H1 (cell line): ENCODE measurements around the gene ZAR1. TPM values are rescaled to one million over a fixed set of nuclear protein-coding genes. Genes with fewer than 3 reads are reported as not detected.

Experiments
- CTCF ChIA-PET: fragments of 300-600 bp; sonication (Branson Sonifier 250); formaldehyde crosslinking; loops from one replicate; lab custom pipeline; 2021; ENCODE audit not compliant: partially characterized antibody; lab: Charles Lee
- POLR2A ChIA-PET: fragments of 300-600 bp; sonication (Branson Sonifier 250); formaldehyde crosslinking; loops from one replicate; lab custom pipeline; 2021; ENCODE audit warnings: inconsistent platforms; ENCODE audit not compliant: partially characterized antibody; lab: Charles Lee
- DNase-seq, 2 experiments: peaks; one replicate each; pipeline versions ENCODE4 v3.0.0 to v3.0.0-alpha.2; 2010 to 2022; ENCODE audit warnings: low spot score in 2 of 2, low read depth in 1 of 2, mixed read lengths in 1 of 2
- FAIRE-seq: peaks from 2 replicates; lab custom pipeline; 2011; peaks lifted over from hg19 to GRCh38; lab: Jason Lieb, UNC
- H2AFZ ChIP-seq: 2 replicates; pipeline ENCODE4 v1.8.1; 2012; ENCODE audit warnings: low read length, inconsistent platforms
- H2AK5ac ChIP-seq: 2 replicates; pipeline ENCODE4 v1.6.1; 2013; ENCODE audit warnings: low read depth, low read length
- H2BK120ac ChIP-seq: replicated peaks from 2 replicates; pipeline ENCODE3; 2013; ENCODE audit warnings: low read depth, low read length, inconsistent platforms
- H2BK12ac ChIP-seq: 2 replicates; pipeline ENCODE4 v1.6.1; 2013; ENCODE audit warnings: low read depth, low read length
- H2BK15ac ChIP-seq: 2 replicates; pipeline ENCODE4 v1.6.1; 2013; ENCODE audit warnings: low read length
- H2BK20ac ChIP-seq: 2 replicates; pipeline ENCODE4 v1.6.1; 2013; ENCODE audit warnings: low read length
- H2BK5ac ChIP-seq: 2 replicates; pipeline ENCODE4 v1.6.1; 2013; ENCODE audit warnings: low read depth, low read length
- H3K14ac ChIP-seq: 2 replicates; pipeline ENCODE4 v1.6.1; 2013; ENCODE audit warnings: inconsistent platforms; ENCODE audit not compliant: insufficient read length
- H3K18ac ChIP-seq: 2 replicates; pipeline ENCODE4 v1.6.1; 2013; ENCODE audit warnings: low read length; ENCODE audit errors: extremely low read depth
- H3K23ac ChIP-seq: 2 replicates; pipeline ENCODE4 v1.6.1; 2013; ENCODE audit warnings: inconsistent platforms; ENCODE audit not compliant: insufficient read length
- H3K23me2 ChIP-seq: 2 replicates; pipeline ENCODE4 v1.6.1; 2013; ENCODE audit warnings: low read depth, low read length
- H3K27ac ChIP-seq: 2 replicates; pipeline ENCODE4 v1.6.1; 2011; ENCODE audit warnings: low read depth, low read length, inconsistent platforms
- H3K27me3 ChIP-seq, 4 experiments: replicated peaks in 1 of 4; 1 replicate in 1 of 4; 2 replicates in 3 of 4; pipeline versions ENCODE4 v1.6.1 to v1.8.1; 2011 to 2013; ENCODE audit warnings: low read length in 3 of 4, mild to moderate bottlenecking in 3 of 4, inconsistent platforms in 2 of 4, mixed read lengths in 2 of 4, moderate library complexity in 1 of 4; ENCODE audit not compliant: control insufficient read depth in 3 of 4, insufficient read depth in 3 of 4; ENCODE audit errors: extremely low read depth in 1 of 4
- H3K36me3 ChIP-seq, 4 experiments: 2 replicates each; pipeline versions ENCODE4 v1.6.1 to v1.8.1; 2011 to 2013; ENCODE audit warnings: mild to moderate bottlenecking in 4 of 4, low read length in 3 of 4, moderate library complexity in 2 of 4, control low read depth in 1 of 4, inconsistent platforms in 1 of 4; ENCODE audit not compliant: insufficient read depth in 4 of 4, control insufficient read depth in 2 of 4
- H3K4ac ChIP-seq: replicated peaks from 2 replicates; pipeline ENCODE3; 2013; ENCODE audit warnings: low read length, low read depth, mixed read lengths, inconsistent platforms; ENCODE audit not compliant: insufficient read length
- H3K4me1 ChIP-seq, 4 experiments: replicated peaks in 1 of 4; 1 replicate in 1 of 4; 2 replicates in 3 of 4; pipeline versions ENCODE4 v1.6.1 to v1.8.1; 2011 to 2013; ENCODE audit warnings: low read length in 3 of 4, inconsistent platforms in 2 of 4, mixed read lengths in 1 of 4; ENCODE audit not compliant: insufficient read depth in 4 of 4, control insufficient read depth in 3 of 4
- H3K4me2 ChIP-seq, 2 experiments: 2 replicates each; pipeline versions ENCODE4 v1.6.1 to v1.8.1; 2011 to 2013; ENCODE audit warnings: low read depth in 2 of 2, low read length in 2 of 2, control low read depth in 1 of 2, inconsistent platforms in 1 of 2, mild to moderate bottlenecking in 1 of 2; ENCODE audit not compliant: insufficient read depth in 1 of 2
- H3K4me3 ChIP-seq, 4 experiments: fragments of 200-600, 300-600 bp in 1 of 4; sonication (generic), shearing (Covaris generic), sonication (Bioruptor Twin) in 1 of 4; 2 replicates each; pipeline versions ENCODE4 v1.5.1 to v1.8.1; 2011 to 2016; ENCODE audit warnings: low read length in 4 of 4, low read depth in 3 of 4, control low read depth in 2 of 4, inconsistent platforms in 2 of 4, mild to moderate bottlenecking in 2 of 4, mixed read lengths in 1 of 4, moderate library complexity in 1 of 4; ENCODE audit not compliant: insufficient read depth in 2 of 4; ENCODE audit errors: extremely low read depth in 1 of 4
- H3K56ac ChIP-seq: replicated peaks from 2 replicates; pipeline ENCODE3; 2013; ENCODE audit warnings: low read depth, mild to moderate bottlenecking, mixed read lengths, low read length, inconsistent platforms; ENCODE audit not compliant: insufficient read length
- H3K79me1 ChIP-seq: 2 replicates; pipeline ENCODE4 v1.6.1; 2013; ENCODE audit warnings: low read depth, low read length, control low read depth
- H3K79me2 ChIP-seq, 2 experiments: 2 replicates each; pipeline versions ENCODE4 v1.6.1 to v1.8.1; 2012 to 2013; ENCODE audit warnings: low read length in 2 of 2, mild to moderate bottlenecking in 2 of 2, inconsistent platforms in 1 of 2; ENCODE audit not compliant: insufficient read depth in 2 of 2, control insufficient read depth in 1 of 2
- H3K9ac ChIP-seq, 4 experiments: replicated peaks in 1 of 4; 1 replicate in 1 of 4; 2 replicates in 3 of 4; pipeline versions ENCODE4 v1.6.1 to v1.8.1; 2011 to 2013; ENCODE audit warnings: low read depth in 3 of 4, low read length in 3 of 4, control low read depth in 2 of 4, mild to moderate bottlenecking in 2 of 4, moderate library complexity in 2 of 4, inconsistent platforms in 1 of 4; ENCODE audit errors: extremely low read depth in 1 of 4
- H3K9me3 ChIP-seq, 2 experiments: 2 replicates each; pipeline versions ENCODE4 v1.6.1 to v1.8.1; 2012 to 2013; ENCODE audit warnings: mild to moderate bottlenecking in 2 of 2, moderate library complexity in 2 of 2, control low read depth in 1 of 2, inconsistent platforms in 1 of 2, low read depth in 1 of 2, low read length in 1 of 2, mixed read lengths in 1 of 2; ENCODE audit not compliant: insufficient read depth in 2 of 2
- H4K20me1 ChIP-seq, 2 experiments: replicated peaks in 1 of 2; 2 replicates each; pipeline versions ENCODE3 to v1.8.1; 2011 to 2013; ENCODE audit warnings: inconsistent platforms in 2 of 2, low read length in 2 of 2, mild to moderate bottlenecking in 1 of 2; ENCODE audit not compliant: insufficient read depth in 2 of 2, control insufficient read depth in 1 of 2
- H4K5ac ChIP-seq: 2 replicates; pipeline ENCODE4 v1.6.1; 2013; ENCODE audit warnings: low read length, low read depth, mixed read lengths, inconsistent platforms; ENCODE audit not compliant: insufficient read length
- H4K8ac ChIP-seq: 2 replicates; pipeline ENCODE4 v1.8.0; 2013; ENCODE audit warnings: mild to moderate bottlenecking, moderate library complexity, low read length, inconsistent platforms; ENCODE audit not compliant: insufficient read depth; ENCODE audit errors: extremely low read depth
- H4K91ac ChIP-seq: replicated peaks from 2 replicates; pipeline ENCODE3; 2013; ENCODE audit warnings: low read length, mixed read lengths, inconsistent platforms; ENCODE audit not compliant: insufficient read length
- ASH2L ChIP-seq: fragments of 200-600, 300-600 bp; sonication (generic); IDR thresholded peaks from one replicate; pipeline ENCODE4 v1.7.1; 2017; ENCODE audit warnings: low read length
- BACH1 ChIP-seq: IDR thresholded peaks from 2 replicates; pipeline ENCODE4 v1.6.1; 2012; ENCODE audit warnings: low read length, improper control_type of control experiment
- CHD2 ChIP-seq: IDR thresholded peaks from 2 replicates; pipeline ENCODE4 v1.6.1; 2012; ENCODE audit warnings: low read length, improper control_type of control experiment
- EGR1 ChIP-seq: IDR thresholded peaks from 2 replicates; pipeline ENCODE4 v1.6.1; 2011; ENCODE audit warnings: low read depth, low read length, borderline replicate concordance
- EP300 ChIP-seq, 2 experiments: IDR thresholded peaks; 1 replicate in 1 of 2; 2 replicates in 1 of 2; pipeline ENCODE4 v1.6.1; 2011 to 2012; ENCODE audit warnings: low read depth in 2 of 2, low read length in 2 of 2, mild to moderate bottlenecking in 2 of 2, borderline replicate concordance in 1 of 2, inconsistent platforms in 1 of 2, moderate library complexity in 1 of 2
- EZH2 ChIP-seq: fragments of 200-600 bp; sonication (generic); IDR thresholded peaks from 2 replicates; pipeline ENCODE4 v1.7.1; 2012; ENCODE audit warnings: low read depth, mild to moderate bottlenecking, moderate library complexity, low read length, inconsistent platforms; ENCODE audit not compliant: severe bottlenecking
- JUND ChIP-seq: IDR thresholded peaks from 2 replicates; pipeline ENCODE4 v1.6.1; 2011; ENCODE audit warnings: mild to moderate bottlenecking, improper control_type of control experiment, low read length
- RXRA ChIP-seq: IDR thresholded peaks from 2 replicates; pipeline ENCODE4 v1.6.1; 2011; ENCODE audit warnings: low read depth, mild to moderate bottlenecking, low read length, moderate library complexity; ENCODE audit not compliant: insufficient read depth
- SUZ12 ChIP-seq: fragments of 200-600 bp; sonication (generic); IDR thresholded peaks from 2 replicates; pipeline ENCODE4 v1.6.1; 2012; ENCODE audit warnings: mild to moderate bottlenecking, inconsistent platforms, low read length, moderate library complexity, mixed read lengths
- TCF12 ChIP-seq: IDR thresholded peaks from 2 replicates; pipeline ENCODE4 v1.6.1; 2011; ENCODE audit warnings: low read depth, mild to moderate bottlenecking, low read length
- YY1 ChIP-seq: IDR thresholded peaks from 2 replicates; pipeline ENCODE4 v1.6.1; 2011; ENCODE audit warnings: low read depth, mild to moderate bottlenecking, low read length
- WGBS, 2 experiments: shearing (Covaris generic) in 1 of 2; methylation state at CpG; one replicate each; pipeline versions ENCODE4 v1.1.6 to v1.1.7; 2013 to 2015; ENCODE audit warnings: low lambda C conversion rate in 2 of 2, mixed read lengths in 2 of 2, inconsistent platforms in 1 of 2, low coverage in 1 of 2, missing lambda C conversion rate in 1 of 2; ENCODE audit not compliant: insufficient replicate concordance in 2 of 2, insufficient coverage in 1 of 2, insufficient read length in 1 of 2; ENCODE audit errors: extremely low coverage in 1 of 2, missing lambda C conversion rate in 1 of 2; 5-methylcytosine and 5-hydroxymethylcytosine counted together
- polyA plus RNA-seq, 7 experiments: library from polyadenylated mRNA; depleted of rRNA in 3 of 7; stranded (reverse) in 5 of 7; unstranded in 2 of 7; fragments of >200 nt in 5 of 7; fragments of 200-250 nt in 2 of 7; gene quantifications; 1 replicate in 5 of 7; 2 replicates in 1 of 7; 4 replicates in 1 of 7; pipeline versions ENCODE4 v1.2.1 to v1.2.3, GENCODE V29; 2011 to 2013; ENCODE audit warnings: missing spikeins in 2 of 7, mixed read lengths in 2 of 7
- total RNA-seq: library from RNA; stranded (reverse); fragmentation: NEBNext Ultra II Directional; extraction: Animal tissue kit (Norgen Biotek cat#: 25700); gene quantifications from 2 replicates; pipeline ENCODE4 v1.2.1, GENCODE V29; 2021

The ZAR1 gene
- total and polyA plus RNA-seq, 2 of the 8 experiments (the other 6 are each of a cell fraction or from before 2014, with no cell fraction given), result 0.33 to 0.78 TPM

DNA sequence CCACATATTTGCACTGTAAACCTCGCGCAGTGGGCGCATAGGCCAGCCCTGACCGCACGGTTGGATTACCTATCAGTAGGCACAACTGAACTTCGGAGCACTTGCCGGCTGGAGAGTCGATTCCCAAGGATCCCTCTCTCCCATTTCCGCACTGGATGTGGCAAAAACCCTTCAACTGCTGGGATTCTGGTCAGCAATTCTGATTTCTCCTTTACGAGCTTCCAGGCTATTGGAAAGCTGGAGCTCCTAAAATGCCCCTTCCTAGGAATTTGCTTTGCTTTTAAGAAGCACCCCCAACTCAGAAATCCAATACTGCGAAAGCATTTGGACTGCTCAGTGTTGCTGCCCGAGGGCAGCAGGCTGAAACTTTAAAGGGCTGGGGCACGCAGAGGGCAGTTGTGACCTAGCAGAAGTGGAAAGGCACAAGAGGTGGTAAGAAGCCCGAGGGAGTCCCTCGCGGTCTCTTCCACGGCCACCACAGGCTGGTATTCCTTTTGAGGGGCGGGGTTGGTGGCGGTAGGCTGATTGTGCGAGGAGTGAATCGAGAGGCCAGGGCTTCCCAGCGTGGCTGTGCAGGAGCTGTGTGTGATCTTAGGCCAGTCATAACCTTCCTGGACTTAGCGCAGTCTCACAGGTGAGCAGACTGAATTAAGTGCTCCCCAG, 1.6 kb downstream of the ZAR1 start:
- Histone ChIP-seq H2BK12ac (no peak overlapping the region), H3K79me2 (no peaks in the 10 kb centered on the region), H4K91ac (no peak overlapping the region), H3K27me3 (peaks cover 18 to 48% (median 38%) of the 10 kb centered on the region in 4 experiments), H2BK15ac (no peak overlapping the region), H3K9ac (no peak overlapping the region), H3K14ac (no peak overlapping the region), H3K23ac (no peak overlapping the region), H2BK20ac (no peak overlapping the region), H4K8ac (no peak overlapping the region), H3K4ac (no peak overlapping the region), H3K4me1 (peaks cover 0 to 3% (median under 1%) of the 10 kb centered on the region in 4 experiments; a peak in 4 of 7 replicates), H2AFZ (peak overlapping the region; percentile 77), H3K4me2 (peak overlapping the region; percentile 54 to 79), H3K18ac (no peak overlapping the region), H3K23me2 (peaks cover 3% of the 10 kb centered on the region; the same call in 1 of the 2 replicates), H3K4me3 (peak overlapping the region; percentile 22 to 72 (median 48); a peak in 7 of 8 replicates), H2BK120ac (no peak overlapping the region), H4K5ac (no peak overlapping the region), H3K56ac (no peak overlapping the region), H3K79me1 (no peaks in the 10 kb centered on the region), H3K36me3 (peaks cover 0 to 8% (median 0%) of the 10 kb centered on the region in 4 experiments; a peak in 1 of 8 replicates), H2AK5ac (no peak overlapping the region), H4K20me1 (peaks cover 0 to 1% of the 10 kb centered on the region in 2 experiments), H3K27ac (no peak overlapping the region), H2BK5ac (no peak overlapping the region), H3K9me3 (no peaks in the 10 kb centered on the region)
- no peak for DNase-seq
- POLR2A ChIA-PET, result no interaction called here
- TF ChIP-seq YY1, result no peak
- no peak for TF ChIP-seq CHD2
- TF ChIP-seq JUND, result no peak
- TF ChIP-seq RXRA, result no peak
- TF ChIP-seq ASH2L, result no peak
- TF ChIP-seq EP300 (IDR thresholded peaks at IDR 0.05; ENCODE audit: borderline replicate concordance in 1 of 2, low read depth in 2 of 2, low read length in 2 of 2), result no peak
- peak; percentile 36 for TF ChIP-seq EZH2
- TF ChIP-seq TCF12, result no peak
- TF ChIP-seq BACH1, result no peak
- TF ChIP-seq EGR1, result no peak
- TF ChIP-seq SUZ12, result peak; percentile 79; the same call in 1 of the 2 replicates
- FAIRE-seq, result no peak
- WGBS, 2 experiments, result 57% methylated on average over 23 of the region's 23 CpGs; no CpG with 5 or more reads in 1 of the 2 experiments
- CTCF ChIA-PET, result interaction anchor here (1.4 kb wide), 1 partner anchor 55 kb away, joined by 3 read pairs; no protein-coding TSS in a partner anchor
